ENCODE data around the gene KCTD18. TPM values are rescaled to one million over a fixed set of nuclear protein-coding genes. Genes with fewer than 3 reads are reported as not detected.

Gene KCTD18
- total RNA-seq, 2 experiments from 2014 or later, result 18.9 to 19.8 TPM

- Mint-ChIP-seq H3K36me3 (ENCODE audit: low read depth) (no peaks in the 10 kb centered on the region), H3K4me3 (no peak overlapping the region)
- CTCF ChIA-PET, result no interaction called here
These were observed 32.2 kb downstream of the KCTD18 start for GRCh38 chr2:200477667-200478131.

DNA sequence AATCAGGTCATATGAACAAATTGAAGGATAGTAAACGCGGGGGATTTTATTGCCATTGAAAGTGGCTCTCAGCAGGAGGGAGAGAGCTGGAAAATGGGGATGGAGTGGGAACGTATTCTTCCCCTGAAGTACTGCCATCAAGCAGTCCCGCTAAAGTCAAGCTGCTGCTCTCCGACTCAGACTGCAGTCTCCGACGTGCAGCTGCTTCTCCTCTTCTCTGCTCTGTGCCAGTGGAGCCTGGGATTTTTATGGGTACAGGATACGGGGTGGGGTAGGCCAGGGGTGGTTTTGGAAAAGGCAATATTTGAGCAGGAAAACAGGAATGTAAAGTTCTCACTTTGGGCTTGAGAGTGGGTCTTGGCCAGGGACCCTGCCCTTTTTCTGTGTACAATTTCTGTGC, 33.0 kb downstream of the KCTD18 start:
- TF ChIP-seq, protein P1, sequence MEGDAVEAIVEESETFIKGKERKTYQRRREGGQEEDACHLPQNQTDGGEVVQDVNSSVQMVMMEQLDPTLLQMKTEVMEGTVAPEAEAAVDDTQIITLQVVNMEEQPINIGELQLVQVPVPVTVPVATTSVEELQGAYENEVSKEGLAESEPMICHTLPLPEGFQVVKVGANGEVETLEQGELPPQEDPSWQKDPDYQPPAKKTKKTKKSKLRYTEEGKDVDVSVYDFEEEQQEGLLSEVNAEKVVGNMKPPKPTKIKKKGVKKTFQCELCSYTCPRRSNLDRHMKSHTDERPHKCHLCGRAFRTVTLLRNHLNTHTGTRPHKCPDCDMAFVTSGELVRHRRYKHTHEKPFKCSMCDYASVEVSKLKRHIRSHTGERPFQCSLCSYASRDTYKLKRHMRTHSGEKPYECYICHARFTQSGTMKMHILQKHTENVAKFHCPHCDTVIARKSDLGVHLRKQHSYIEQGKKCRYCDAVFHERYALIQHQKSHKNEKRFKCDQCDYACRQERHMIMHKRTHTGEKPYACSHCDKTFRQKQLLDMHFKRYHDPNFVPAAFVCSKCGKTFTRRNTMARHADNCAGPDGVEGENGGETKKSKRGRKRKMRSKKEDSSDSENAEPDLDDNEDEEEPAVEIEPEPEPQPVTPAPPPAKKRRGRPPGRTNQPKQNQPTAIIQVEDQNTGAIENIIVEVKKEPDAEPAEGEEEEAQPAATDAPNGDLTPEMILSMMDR (IDR thresholded peaks at IDR 0.05), result no peak
- intact Hi-C loops (cut with DNase I, micrococcal nuclease), result loop anchor here in 1 of 2 experiments (10.0 kb wide), 1 partner anchor 772 kb away; no protein-coding TSS in a partner anchor
- POLR2A ChIA-PET, result interaction anchor here (1.5 kb wide), 1 partner anchor 8 kb away, joined by 5 read pairs; no protein-coding TSS in a partner anchor
- H3K4me1 ChIP-seq (ENCODE audit: insufficient read depth, low read length), result peaks cover 5% of the 10 kb centered on the region
- H3K4me1 Mint-ChIP-seq (ENCODE audit: low read depth), result no peaks in the 10 kb centered on the region
- CTCF ChIA-PET, result no interaction called here
- no peak overlapping the region for H3K4me3 ChIP-seq (ENCODE audit: low read length)
- ATAC-seq (ENCODE audit: poor library complexity) (no peak), DNase-seq (no peak)
- no peaks in the 10 kb centered on the region for H3K27me3 Mint-ChIP-seq
- H3K9me3 ChIP-seq (ENCODE audit: control insufficient read depth in 1 of 2, insufficient read depth in 1 of 2, low read length in 2 of 2), result no peaks in the 10 kb centered on the region
- H3K4me3 Mint-ChIP-seq, result no peak overlapping the region
- H3K27ac Mint-ChIP-seq, result no peak overlapping the region
- H3K27ac ChIP-seq (ENCODE audit: low read depth in 1 of 2, low read length in 2 of 2), result no peak overlapping the region
- H3K27me3 ChIP-seq (ENCODE audit: control insufficient read depth in 1 of 2, insufficient read depth in 2 of 2, low read length in 2 of 2), result no peaks in the 10 kb centered on the region
- H3K9me3 Mint-ChIP-seq, result no peaks in the 10 kb centered on the region
- H3K36me3 ChIP-seq (ENCODE audit: insufficient read depth, low read length), result no peaks in the 10 kb centered on the region
- H3K36me3 Mint-ChIP-seq (ENCODE audit: low read depth), result no peaks in the 10 kb centered on the region

More at GRCh38 chr2:200477667-200478131, 32.2 kb downstream of the KCTD18 start:
- H3K27ac ChIP-seq (ENCODE audit: low read depth in 1 of 2, low read length in 2 of 2), result no peak overlapping the region
- POLR2A ChIA-PET, result interaction anchor here (1.4 kb wide), 1 partner anchor 10 kb away, joined by 3 read pairs; no protein-coding TSS in a partner anchor
- ATAC-seq (ENCODE audit: poor library complexity) (no peak), DNase-seq (no peak)
- H3K9me3 ChIP-seq (ENCODE audit: control insufficient read depth in 1 of 2, insufficient read depth in 1 of 2, low read length in 2 of 2), result no peaks in the 10 kb centered on the region
- H3K4me1 Mint-ChIP-seq (ENCODE audit: low read depth), result no peaks in the 10 kb centered on the region
- no peaks in the 10 kb centered on the region for H3K27me3 Mint-ChIP-seq
- H3K4me3 ChIP-seq (ENCODE audit: low read length), result no peak overlapping the region
- H3K27ac Mint-ChIP-seq, result no peak overlapping the region
- H3K9me3 Mint-ChIP-seq, result no peaks in the 10 kb centered on the region
- H3K27me3 ChIP-seq (ENCODE audit: control insufficient read depth in 1 of 2, insufficient read depth in 2 of 2, low read length in 2 of 2), result no peaks in the 10 kb centered on the region
- no peaks in the 10 kb centered on the region for H3K36me3 ChIP-seq (ENCODE audit: insufficient read depth, low read length)
- intact Hi-C loops (cut with DNase I, micrococcal nuclease), result loop anchor here in 1 of 2 experiments (10.0 kb wide), 1 partner anchor 773 kb away; no protein-coding TSS in a partner anchor
- peaks cover 5% of the 10 kb centered on the region for H3K4me1 ChIP-seq (ENCODE audit: insufficient read depth, low read length)
- TF ChIP-seq, protein P1 (IDR thresholded peaks at IDR 0.05), result no peak

- peaks cover 6% of the 10 kb centered on the region for H3K4me1 ChIP-seq (ENCODE audit: insufficient read depth, low read length)
- no peak for ATAC-seq (ENCODE audit: poor library complexity)
- intact Hi-C loops (cut with DNase I, micrococcal nuclease), result loop anchor here in 1 of 2 experiments (10.0 kb wide), 1 partner anchor 771 kb away; no protein-coding TSS in a partner anchor
- H3K4me3 ChIP-seq (ENCODE audit: low read length), result no peak overlapping the region
- H3K9me3 ChIP-seq (ENCODE audit: control insufficient read depth in 1 of 2, insufficient read depth in 1 of 2, low read length in 2 of 2), result no peaks in the 10 kb centered on the region
- TF ChIP-seq, protein P1 (IDR thresholded peaks at IDR 0.05), result no peak
- DNase-seq, result no peak
- H3K27me3 Mint-ChIP-seq, result no peaks in the 10 kb centered on the region
- no peak overlapping the region for H3K4me3 Mint-ChIP-seq
- H3K9me3 Mint-ChIP-seq, result no peaks in the 10 kb centered on the region
- H3K27me3 ChIP-seq (ENCODE audit: control insufficient read depth in 1 of 2, insufficient read depth in 2 of 2, low read length in 2 of 2), result no peaks in the 10 kb centered on the region
- ChIA-PET CTCF (no interaction called here), POLR2A (interaction anchor here (1.5 kb wide), 1 partner anchor 7 kb away, joined by 5 read pairs; no protein-coding TSS in a partner anchor)
- H3K36me3 ChIP-seq (ENCODE audit: insufficient read depth, low read length), result no peaks in the 10 kb centered on the region
- H3K4me1 Mint-ChIP-seq (ENCODE audit: low read depth), result peaks cover 4% of the 10 kb centered on the region
- no peak overlapping the region for H3K27ac ChIP-seq (ENCODE audit: low read depth in 1 of 2, low read length in 2 of 2)
- no peaks in the 10 kb centered on the region for H3K36me3 Mint-ChIP-seq (ENCODE audit: low read depth)
- no peak overlapping the region for H3K27ac Mint-ChIP-seq
These were observed 34.1 kb downstream of the KCTD18 start for GRCh38 chr2:200475795-200476194.

All from CD4-positive, alpha-beta T cell (primary cell).